MCF 10A (cell line): ENCODE measurements around the gene CAMLG. TPM values are rescaled to one million over a fixed set of nuclear protein-coding genes. Genes with fewer than 3 reads are reported as not detected.

Experiments used
- BruUV-seq: library from RNA; stranded (reverse); fragments of 400-500 nt; replicated peaks from 2 replicates; lab custom pipeline; 2021; lab: Mats Ljungman, UMichigan
- CTCF ChIA-PET: fragments of 300-600 bp; sonication (Branson Sonifier 250); formaldehyde crosslinking; extraction: SDS; loops from one replicate; lab custom pipeline; 2021; ENCODE audit warnings: antibody characterized with exemption, inconsistent platforms; lab: Yijun Ruan, JAX
- POLR2A ChIA-PET: fragments of 300-600, 350-650 bp; sonication (Branson Sonifier 250); formaldehyde crosslinking; extraction: SDS; loops from one replicate; lab custom pipeline; 2020; ENCODE audit warnings: antibody characterized with exemption, inconsistent platforms; lab: Yijun Ruan, JAX
- DNase-seq: peaks from one replicate; pipeline ENCODE4 v3.0.0-alpha.2; 2018; ENCODE audit not compliant: unreplicated experiment
- H3K27ac Mint-ChIP-seq: one replicate; pipeline ENCODE4 v1.8.0; 2022; ENCODE audit warnings: mild to moderate bottlenecking, low read depth, mixed read lengths; ENCODE audit not compliant: unreplicated experiment
- H3K27me3 Mint-ChIP-seq: one replicate; pipeline ENCODE4 v1.8.0; 2022; ENCODE audit warnings: mixed read lengths; ENCODE audit not compliant: insufficient read depth, unreplicated experiment
- H3K36me3 Mint-ChIP-seq: one replicate; pipeline ENCODE4 v1.8.0; 2022; ENCODE audit warnings: mild to moderate bottlenecking, moderate library complexity, mixed read lengths; ENCODE audit not compliant: insufficient read depth, unreplicated experiment
- H3K4me1 Mint-ChIP-seq: one replicate; pipeline ENCODE4 v1.8.0; 2022; ENCODE audit warnings: mixed read lengths; ENCODE audit not compliant: insufficient read depth, unreplicated experiment
- H3K4me3 Mint-ChIP-seq: one replicate; pipeline ENCODE4 v1.8.0; 2022; ENCODE audit warnings: mild to moderate bottlenecking, moderate library complexity, mixed read lengths; ENCODE audit not compliant: unreplicated experiment
- H3K9me3 Mint-ChIP-seq: one replicate; pipeline ENCODE4 v1.8.0; 2022; ENCODE audit warnings: mixed read lengths; ENCODE audit not compliant: unreplicated experiment
- CTCF ChIP-seq: fragments of 200-600 bp; IDR thresholded peaks from one replicate; pipeline ENCODE4 v1.8.0; 2022; ENCODE audit warnings: antibody characterized with exemption, mild to moderate bottlenecking; ENCODE audit not compliant: unreplicated experiment
- intact Hi-C: fragments of 100-400 bp; cut with micrococcal nuclease; formaldehyde crosslinking; loops from 2 replicates; pipeline ENCODE4 v1.14.1; 2022
- total RNA-seq: library from RNA; stranded (reverse); gene quantifications from 2 replicates; pipeline ENCODE4 v1.2.3, GENCODE V29; 2022

CAMLG gene
- total RNA-seq, 1 experiment from 2014 or later: 41.8 TPM

- H3K9me3 Mint-ChIP-seq: no peaks in the 10 kb centered on the region
- ChIA-PET CTCF (interaction anchor here (0.8 kb wide), 1 partner anchor 10 kb away, joined by 4 read pairs; no protein-coding TSS in a partner anchor), POLR2A (interaction anchor here (1.3 kb wide), 1 partner anchor 120 kb away, joined by 4 read pairs; the partner anchor contains the start of gene PCBD2)
- peak overlapping the region; percentile 7 for H3K27ac Mint-ChIP-seq
- H3K27me3 Mint-ChIP-seq: no peaks in the 10 kb centered on the region
- no peaks in the 10 kb centered on the region for H3K4me1 Mint-ChIP-seq
- TF ChIP-seq CTCF: no peak
- H3K4me3 Mint-ChIP-seq: no peak overlapping the region
- no TSS peak for BruUV-seq
- no peak for DNase-seq
- peaks cover 100% of the 10 kb centered on the region for H3K36me3 Mint-ChIP-seq
- intact Hi-C loops: no loop called here
These were observed 46.7 kb downstream of the CAMLG start for GRCh38 chr5:134784946-134785620.

DNA sequence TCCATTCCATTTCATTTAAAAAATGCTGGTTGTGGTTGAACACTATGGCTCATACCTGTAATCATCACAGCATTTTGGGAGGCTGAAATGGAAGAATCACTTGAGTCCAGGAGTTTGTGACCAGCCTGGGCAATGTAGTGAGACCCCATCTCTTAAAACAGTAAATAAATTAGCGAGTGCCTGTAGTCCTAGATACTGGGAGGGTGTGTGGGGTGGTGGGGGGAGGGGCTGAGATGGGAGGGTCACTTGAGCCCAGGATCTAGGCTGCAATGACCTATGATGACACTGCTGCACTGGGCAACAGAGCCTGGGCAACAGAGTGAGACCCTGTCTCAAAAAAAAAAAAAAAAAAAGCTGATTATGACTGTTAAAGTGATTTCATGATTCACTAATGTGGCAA lies 49.3 kb downstream of the CAMLG start:
- DNase-seq: no peak
- H3K9me3 Mint-ChIP-seq: no peaks in the 10 kb centered on the region
- ChIA-PET POLR2A (no interaction called here), CTCF (no interaction called here)
- H3K4me1 Mint-ChIP-seq: no peaks in the 10 kb centered on the region
- H3K36me3 Mint-ChIP-seq: peaks cover 99% of the 10 kb centered on the region
- no peak for TF ChIP-seq CTCF
- no peaks in the 10 kb centered on the region for H3K27me3 Mint-ChIP-seq
- no peak overlapping the region for H3K4me3 Mint-ChIP-seq
- no peak overlapping the region for H3K27ac Mint-ChIP-seq
- no TSS peak for BruUV-seq
- intact Hi-C loops: no loop called here

GRCh38 chr5:134791580-134791979 lies 53.2 kb downstream of the CAMLG start:
- TF ChIP-seq CTCF: no peak
- H3K27ac Mint-ChIP-seq: no peak overlapping the region
- ChIA-PET POLR2A (interaction anchor here (1.0 kb wide), 1 partner anchor 33 kb away, joined by 4 read pairs; the partner anchor contains the start of gene DDX46), CTCF (interaction anchor here (0.7 to 1.7 kb wide), 3 partner anchors 10 to 33 kb away, joined by 3 to 4 read pairs (median 3); partner anchors contain the start of gene DDX46)
- H3K9me3 Mint-ChIP-seq: no peaks in the 10 kb centered on the region
- no TSS peak for BruUV-seq
- intact Hi-C loops: no loop called here
- no peak overlapping the region for H3K4me3 Mint-ChIP-seq
- no peaks in the 10 kb centered on the region for H3K4me1 Mint-ChIP-seq
- DNase-seq: no peak
- H3K36me3 Mint-ChIP-seq: peaks cover 93% of the 10 kb centered on the region
- H3K27me3 Mint-ChIP-seq: no peaks in the 10 kb centered on the region

DNA sequence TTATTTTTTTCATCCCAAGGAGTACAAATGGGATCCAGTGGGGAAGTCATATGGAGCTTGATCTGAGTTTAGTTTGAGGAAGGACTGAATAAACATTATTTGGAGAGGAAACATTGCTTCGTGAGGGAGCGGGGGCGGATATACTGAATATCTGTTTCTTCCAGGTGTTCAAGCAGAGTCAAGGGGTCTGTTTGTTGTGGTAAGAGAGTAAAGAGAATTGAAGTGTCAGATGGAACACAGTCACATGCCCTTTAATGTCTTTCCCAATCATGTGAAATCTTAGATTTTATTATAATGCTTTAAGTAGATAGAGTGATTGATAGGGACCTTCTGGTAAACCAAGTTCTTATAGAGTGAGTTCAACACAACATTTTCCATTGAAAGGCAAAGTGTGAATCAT lies 53.9 kb downstream of the CAMLG start:
- Mint-ChIP-seq H3K27ac (no peak overlapping the region), H3K27me3 (no peaks in the 10 kb centered on the region), H3K9me3 (no peaks in the 10 kb centered on the region), H3K36me3 (peaks cover 93% of the 10 kb centered on the region), H3K4me1 (no peaks in the 10 kb centered on the region), H3K4me3 (no peak overlapping the region)
- CTCF ChIA-PET: interaction anchor here (1.2 to 1.7 kb wide), 2 partner anchors 11 to 34 kb away, joined by 3 to 4 read pairs; partner anchors contain the start of gene DDX46
- POLR2A ChIA-PET: interaction anchor here (1.0 kb wide), 1 partner anchor 34 kb away, joined by 4 read pairs; the partner anchor contains the start of gene DDX46
- no peak for TF ChIP-seq CTCF
- no peak for DNase-seq
- intact Hi-C loops: no loop called here
- BruUV-seq: no TSS peak
